D721Med (cell line): ENCODE results near the gene SUN5.

Experiments used
- DNase-seq: peaks from one replicate; pipeline ENCODE4 v3.0.0; 2011; ENCODE audit warnings: low spot score; ENCODE audit not compliant: insufficient read length
- FAIRE-seq: peaks from 2 replicates; lab custom pipeline; 2011; peaks lifted over from hg19 to GRCh38; lab: Jason Lieb, UNC
- TF ChIP-seq, protein P1 (sequence below): IDR thresholded peaks from 2 replicates; pipeline ENCODE4 v1.5.1; 2012; ENCODE audit warnings: mild to moderate bottlenecking, control low read depth; ENCODE audit not compliant: insufficient read depth; ENCODE audit errors: missing control alignments

The SUN5 gene

DNA sequence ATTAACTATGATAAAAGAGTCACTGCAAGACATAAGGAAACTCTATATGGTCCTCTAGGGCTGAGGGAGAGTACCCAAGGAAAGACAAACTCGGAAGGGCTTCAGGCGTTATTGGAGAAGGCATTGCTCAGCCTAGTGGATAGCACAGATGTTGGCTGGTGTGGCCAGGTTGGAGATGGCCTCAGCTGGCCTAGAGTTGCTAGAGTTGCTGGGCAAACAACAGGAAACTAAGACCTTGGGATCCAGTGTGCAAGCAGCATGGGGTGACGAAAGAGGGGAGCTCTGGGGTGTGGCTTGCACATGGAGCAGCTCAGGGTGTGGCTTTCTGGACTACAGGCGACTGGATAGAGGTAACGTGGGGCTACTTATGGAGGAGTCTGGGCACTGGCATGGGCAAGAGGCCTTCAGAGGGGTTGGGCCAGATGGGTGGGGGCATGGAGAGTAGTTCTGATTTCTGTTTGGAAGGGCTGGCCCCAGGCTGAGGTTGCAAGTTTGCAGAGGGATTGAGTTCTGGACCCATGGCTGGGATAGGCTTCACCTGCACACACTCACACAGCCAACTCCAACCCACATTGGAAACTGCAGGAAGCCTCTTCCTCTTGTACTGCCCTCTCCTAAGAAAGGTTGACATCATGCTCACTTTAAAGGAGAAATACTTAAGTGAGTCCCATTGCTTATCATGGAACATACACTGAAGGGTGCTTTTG lies 22.0 kb upstream of the SUN5 start:
- TF ChIP-seq, protein P1, sequence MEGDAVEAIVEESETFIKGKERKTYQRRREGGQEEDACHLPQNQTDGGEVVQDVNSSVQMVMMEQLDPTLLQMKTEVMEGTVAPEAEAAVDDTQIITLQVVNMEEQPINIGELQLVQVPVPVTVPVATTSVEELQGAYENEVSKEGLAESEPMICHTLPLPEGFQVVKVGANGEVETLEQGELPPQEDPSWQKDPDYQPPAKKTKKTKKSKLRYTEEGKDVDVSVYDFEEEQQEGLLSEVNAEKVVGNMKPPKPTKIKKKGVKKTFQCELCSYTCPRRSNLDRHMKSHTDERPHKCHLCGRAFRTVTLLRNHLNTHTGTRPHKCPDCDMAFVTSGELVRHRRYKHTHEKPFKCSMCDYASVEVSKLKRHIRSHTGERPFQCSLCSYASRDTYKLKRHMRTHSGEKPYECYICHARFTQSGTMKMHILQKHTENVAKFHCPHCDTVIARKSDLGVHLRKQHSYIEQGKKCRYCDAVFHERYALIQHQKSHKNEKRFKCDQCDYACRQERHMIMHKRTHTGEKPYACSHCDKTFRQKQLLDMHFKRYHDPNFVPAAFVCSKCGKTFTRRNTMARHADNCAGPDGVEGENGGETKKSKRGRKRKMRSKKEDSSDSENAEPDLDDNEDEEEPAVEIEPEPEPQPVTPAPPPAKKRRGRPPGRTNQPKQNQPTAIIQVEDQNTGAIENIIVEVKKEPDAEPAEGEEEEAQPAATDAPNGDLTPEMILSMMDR: no peak
- DNase-seq (no peak), FAIRE-seq (no peak)

DNA sequence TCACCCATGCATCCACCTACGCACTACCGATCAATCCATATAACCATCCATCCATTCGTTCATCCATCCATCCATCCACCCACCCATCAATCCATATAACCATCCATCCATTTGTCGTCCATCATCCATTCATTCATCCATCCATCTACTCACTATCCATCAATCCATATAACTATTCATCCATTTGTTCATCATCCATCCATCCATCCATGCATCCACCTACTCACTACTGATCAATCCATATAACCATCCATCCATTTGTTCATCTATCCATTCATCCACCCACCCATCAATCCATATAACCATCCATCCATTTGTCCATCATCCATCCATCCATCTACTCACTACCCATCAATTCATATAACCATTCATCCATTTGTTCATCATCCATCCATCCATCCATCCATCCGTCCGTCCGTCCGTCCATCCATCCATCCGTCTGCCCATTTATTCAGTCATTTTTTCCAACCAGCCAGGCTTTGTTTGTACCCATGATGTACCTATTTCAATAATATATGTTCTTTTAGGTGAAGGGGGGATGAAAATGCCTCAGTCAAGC lies 21.2 kb upstream of the SUN5 start:
- DNase-seq (no peak), FAIRE-seq (no peak)
- TF ChIP-seq, protein P1: no peak

- TF ChIP-seq, protein P1: no peak
- DNase-seq: no peak
- FAIRE-seq: no peak
Observed at GRCh38 chr20:33024609-33025317, 20.5 kb upstream of the SUN5 start.

DNA sequence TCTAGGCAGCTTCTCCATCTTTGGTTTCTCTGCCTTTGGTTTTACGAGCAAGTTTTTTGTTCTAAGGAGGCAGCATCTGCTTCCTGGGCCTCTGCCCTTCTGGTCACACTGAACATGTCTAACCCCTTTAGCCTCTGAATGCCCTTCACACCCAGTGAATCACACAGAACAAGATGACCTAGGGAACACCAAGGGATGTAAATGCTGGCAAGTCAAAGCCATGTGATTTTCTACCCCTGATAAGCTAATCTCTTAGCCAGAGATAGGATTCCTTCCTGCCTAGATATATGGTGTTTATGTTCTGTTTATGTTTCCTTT lies 20.0 kb upstream of the SUN5 start:
- DNase-seq (no peak), FAIRE-seq (no peak)
- TF ChIP-seq, protein P1: no peak

GRCh38 chr20:33023439-33024242 lies 19.4 kb upstream of the SUN5 start:
- FAIRE-seq: no peak

DNA sequence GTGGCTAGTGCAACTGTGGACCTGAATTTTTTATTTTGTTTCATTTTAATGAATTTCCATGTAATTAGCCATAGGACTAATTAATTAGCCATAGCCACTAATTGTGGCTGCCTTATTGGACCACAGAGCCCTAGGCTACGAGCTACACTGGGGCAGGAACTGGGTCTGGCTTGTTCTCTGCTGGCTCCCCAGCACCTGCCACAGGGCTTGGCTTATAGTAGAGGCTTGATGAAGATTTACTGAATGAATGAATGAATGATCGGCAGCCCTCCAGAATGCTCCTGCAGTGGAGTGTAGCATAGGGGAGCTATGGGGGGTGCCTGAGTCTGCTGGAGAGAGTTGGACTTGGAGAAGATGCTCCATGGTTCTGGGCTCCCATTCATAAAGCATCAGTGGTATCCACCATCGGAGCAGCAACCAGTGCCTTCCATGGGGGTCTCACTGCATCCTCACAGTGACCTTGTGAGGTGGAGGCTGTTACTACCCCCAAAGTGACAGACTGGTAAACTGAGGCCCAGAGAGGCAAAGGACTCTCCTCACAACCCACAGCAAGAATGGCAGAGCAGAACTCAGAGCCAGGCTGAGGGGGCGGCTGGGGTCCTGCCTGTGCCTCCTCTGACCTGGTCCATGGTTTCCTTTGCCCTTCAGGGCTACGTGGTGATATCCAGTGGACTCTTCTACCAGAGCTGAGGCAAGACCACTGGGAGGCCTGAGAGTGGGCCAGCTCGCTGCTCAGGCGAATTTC lies 18.6 kb upstream of the SUN5 start:
- DNase-seq: no peak
- FAIRE-seq: no peak

More at GRCh38 chr20:33023439-33024242, 19.4 kb upstream of the SUN5 start:
- TF ChIP-seq, protein P1: no peak
- DNase-seq: no peak

More for the DNA sequence above, 18.6 kb upstream of the SUN5 start:
- TF ChIP-seq, protein P1: no peak
